GM21737 (cell line): ENCODE data around the gene MSI2.

ENCODE experiments used
- ATAC-seq: cut with Tn5 transposase; IDR thresholded peaks from one replicate; pipeline ENCODE4 v1.9.1; 2021; ENCODE audit warnings: mild to moderate bottlenecking, moderate library complexity; ENCODE audit not compliant: unreplicated experiment

MSI2 gene

GRCh38 chr17:57387575-57387974, 131.3 kb downstream of the MSI2 start:
- ATAC-seq, result no peak

- no peak for ATAC-seq
Observed at GRCh38 chr17:57388131-57388725, 131.9 kb downstream of the MSI2 start.

DNA sequence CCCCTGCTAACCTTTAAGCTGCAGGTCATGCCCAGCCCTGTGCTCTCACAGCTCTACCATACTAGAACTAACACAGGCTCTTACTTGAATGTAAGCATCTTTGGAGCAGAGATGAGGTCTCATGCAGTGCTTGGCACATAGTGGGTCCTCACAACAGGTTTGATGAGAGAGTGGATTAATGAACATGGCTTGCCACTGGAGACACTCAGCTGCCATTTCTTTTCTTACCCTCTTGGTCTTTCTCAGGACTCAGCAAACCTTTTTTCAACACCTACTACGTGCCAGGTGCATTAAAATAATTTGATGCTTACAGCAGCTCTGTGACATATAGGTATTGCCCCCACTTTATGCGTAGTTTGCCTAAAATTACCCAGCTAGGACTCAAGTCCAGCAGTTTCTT, 133.2 kb downstream of the MSI2 start:
- no peak for ATAC-seq

DNA sequence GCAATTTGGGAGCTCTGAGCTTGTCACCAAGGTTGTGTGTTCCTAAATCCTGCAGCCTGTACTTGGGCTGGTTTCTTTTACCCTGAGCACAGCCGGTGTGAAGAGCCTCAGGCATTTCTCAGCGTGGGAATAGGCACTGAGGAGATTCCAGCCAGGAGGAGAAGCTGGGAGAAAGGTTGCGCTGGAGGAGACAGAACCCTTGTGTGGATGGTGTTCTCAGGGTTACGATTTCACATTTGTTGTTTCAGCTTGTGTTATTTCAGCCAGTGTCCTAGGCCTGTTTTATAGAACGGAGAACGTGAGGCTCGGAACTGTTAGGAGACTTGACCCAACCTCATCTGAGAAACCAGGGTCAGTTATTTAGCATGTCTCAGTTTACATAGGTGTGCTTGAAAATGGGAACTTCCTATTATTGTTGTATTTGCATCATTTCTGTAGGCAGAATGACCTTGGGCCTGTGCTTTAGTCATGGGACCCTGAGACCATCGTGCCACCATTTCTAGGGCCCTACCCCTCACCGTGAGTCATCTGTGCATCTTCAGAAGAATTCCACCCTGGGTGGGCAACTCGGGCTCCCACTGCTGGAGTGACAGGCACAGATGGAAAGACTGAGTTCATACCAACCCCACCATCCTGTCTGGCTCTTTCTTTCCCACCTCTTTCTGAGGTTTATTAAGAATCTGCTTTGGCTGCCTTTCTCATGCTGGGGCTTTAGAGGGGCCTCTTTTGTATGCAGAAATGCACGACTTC, 134.9 kb downstream of the MSI2 start:
- ATAC-seq, result no peak

GRCh38 chr17:57391857-57392471, 135.6 kb downstream of the MSI2 start:
- ATAC-seq, result no peak

- no peak for ATAC-seq
Observed at GRCh38 chr17:57393368-57393767, 137.0 kb downstream of the MSI2 start.

GRCh38 chr17:57394375-57394774, 138.1 kb downstream of the MSI2 start:
- ATAC-seq, result no peak

GRCh38 chr17:57395721-57396321, 139.5 kb downstream of the MSI2 start:
- ATAC-seq, result no peak

DNA sequence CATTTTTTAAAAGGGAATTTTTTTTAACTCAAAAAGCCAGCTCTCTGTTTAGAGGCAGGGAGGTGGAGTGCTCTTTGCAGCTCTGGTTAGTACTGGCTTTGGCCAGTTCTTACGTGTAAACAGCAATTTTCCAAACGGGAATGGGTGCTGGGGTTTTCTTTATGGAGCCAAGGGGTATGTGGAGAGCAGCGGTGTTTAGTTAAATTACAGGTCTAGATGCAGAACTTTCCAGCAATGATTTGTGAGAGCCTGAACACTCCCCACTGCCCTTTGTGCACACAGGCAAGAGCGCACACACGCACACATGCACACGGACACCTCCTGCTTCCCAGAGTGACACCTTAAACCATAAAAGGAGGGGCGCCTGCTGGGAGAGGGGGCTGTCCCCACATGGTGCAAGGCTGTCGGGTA, 140.2 kb downstream of the MSI2 start:
- no peak for ATAC-seq

DNA sequence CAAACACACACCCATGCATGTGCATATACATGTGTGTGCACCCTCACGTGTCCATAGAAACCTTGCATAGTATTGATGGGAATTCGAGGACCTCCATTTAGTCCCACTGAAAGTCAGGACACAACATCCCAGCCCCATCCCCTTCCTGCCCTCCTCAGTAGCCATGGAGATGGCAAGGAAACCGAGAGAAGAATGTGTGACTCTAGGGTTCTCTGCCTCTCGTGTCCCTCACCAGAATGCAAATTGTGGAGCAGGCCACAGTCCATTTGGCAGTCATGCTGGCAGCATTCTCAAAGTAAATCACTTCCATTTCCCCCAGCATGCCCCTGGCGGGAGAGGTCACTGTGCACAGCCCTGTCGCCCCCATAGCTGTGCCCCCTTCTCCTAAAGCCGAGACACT, 141.1 kb downstream of the MSI2 start:
- ATAC-seq, result no peak

DNA sequence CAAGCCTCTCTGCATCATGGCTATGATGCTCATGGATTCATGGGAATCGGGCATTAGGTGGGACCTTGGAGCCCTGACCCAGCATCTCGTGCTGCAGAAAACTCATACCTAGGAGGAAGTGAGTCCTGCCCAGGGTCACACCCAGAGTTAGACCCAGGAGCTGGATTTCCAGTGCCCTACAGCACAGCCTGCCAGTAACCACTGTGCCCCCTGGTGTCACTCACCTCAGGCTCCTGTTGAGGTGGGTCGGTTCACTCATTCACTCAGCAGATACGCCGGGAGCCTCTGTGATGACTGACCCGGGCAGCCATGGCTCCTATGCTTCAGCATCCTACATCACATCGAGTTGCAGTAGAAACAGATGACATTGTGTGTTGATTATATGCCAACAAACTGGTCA, 143.4 kb downstream of the MSI2 start:
- no peak for ATAC-seq

- no peak for ATAC-seq
Observed at GRCh38 chr17:57400648-57401047, 144.3 kb downstream of the MSI2 start.

- ATAC-seq, result no peak
Observed at GRCh38 chr17:57401556-57402488, 145.5 kb downstream of the MSI2 start.

DNA sequence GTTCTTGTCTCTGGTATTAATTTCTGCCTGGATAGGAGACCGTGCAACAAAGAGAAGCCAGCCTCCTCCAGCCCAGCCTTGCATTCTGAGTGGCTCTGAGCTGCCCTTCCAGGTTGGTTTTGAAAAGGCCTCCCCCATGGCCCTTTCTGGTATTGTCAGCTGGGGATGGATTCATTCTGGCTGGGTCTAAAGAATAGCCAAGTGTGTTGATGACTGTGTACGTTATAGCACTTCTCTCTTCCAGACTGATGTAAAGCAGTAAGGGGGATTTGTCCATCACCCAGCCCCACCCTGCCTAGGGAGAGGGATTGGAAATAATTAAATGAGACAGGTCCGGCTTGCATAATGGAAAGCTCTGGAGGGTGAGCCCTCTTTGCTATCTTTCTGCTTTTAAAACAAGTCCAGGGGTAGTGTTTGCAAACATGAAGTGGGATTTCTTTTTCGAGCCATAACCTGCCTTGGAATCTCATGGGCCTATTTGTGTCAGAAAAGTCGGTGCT, 146.4 kb downstream of the MSI2 start:
- ATAC-seq, result no peak

DNA sequence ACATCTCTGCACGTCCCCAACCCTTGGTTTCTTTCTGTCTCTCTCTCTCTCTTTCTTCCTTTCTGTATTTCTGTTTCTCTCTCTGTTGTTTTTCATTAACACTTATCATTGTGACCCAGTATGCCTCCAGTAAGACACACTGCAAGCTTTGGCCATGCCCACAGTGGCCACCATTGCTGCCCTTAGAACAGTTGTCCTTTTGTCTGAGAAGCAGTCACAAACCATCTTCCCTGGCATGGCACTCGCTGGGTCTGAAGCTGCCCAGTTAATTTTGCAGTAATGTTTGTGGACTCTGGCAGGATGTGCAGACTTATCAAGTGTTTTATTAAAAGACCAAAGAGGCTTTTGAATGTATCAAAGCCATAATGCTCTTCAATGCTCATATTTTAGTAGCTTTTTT, 146.9 kb downstream of the MSI2 start:
- no peak for ATAC-seq

GRCh38 chr17:57404073-57404472, 147.8 kb downstream of the MSI2 start:
- no peak for ATAC-seq

GRCh38 chr17:57404795-57405490, 148.6 kb downstream of the MSI2 start:
- no peak for ATAC-seq

- no peak for ATAC-seq
Observed at GRCh38 chr17:57405491-57406072, 149.3 kb downstream of the MSI2 start.

GRCh38 chr17:57406131-57406980, 150.0 kb downstream of the MSI2 start:
- no peak for ATAC-seq
